HepG2 (cell line): ENCODE data around the gene OCSTAMP. TPM values are rescaled to one million over a fixed set of nuclear protein-coding genes. Genes with fewer than 3 reads are reported as not detected.

ENCODE experiments used
- FOSL2 ChIP-seq: sonication (generic); formaldehyde crosslinking; IDR thresholded peaks from 2 replicates; pipeline ENCODE4 v1.4.0; 2020; ENCODE audit warnings: missing genetic modification reagents
- HNRNPUL1 ChIP-seq: fragments of 200-400 bp; formaldehyde crosslinking; IDR thresholded peaks from 2 replicates; pipeline ENCODE4 v1.6.1; 2017; ENCODE audit warnings: low read depth, mild to moderate bottlenecking, low read length, moderate library complexity
- IRF1 ChIP-seq: sonication (generic); formaldehyde crosslinking; IDR thresholded peaks from 2 replicates; pipeline ENCODE4 v1.4.0; 2020; ENCODE audit warnings: low read depth, mild to moderate bottlenecking, missing genetic modification reagents
- KLF6 ChIP-seq: IDR thresholded peaks from 2 replicates; pipeline ENCODE4 v1.8.0; 2016; ENCODE audit warnings: missing biosample characterization, missing genetic modification reagents
- MTA1 ChIP-seq: sonication (generic); formaldehyde crosslinking; IDR thresholded peaks from 2 replicates; pipeline ENCODE4 v1.4.0; 2020; ENCODE audit warnings: missing genetic modification reagents, mild to moderate bottlenecking, borderline replicate concordance
- NFE2L2 ChIP-seq: fragments of 150-350 bp; IDR thresholded peaks from 2 replicates; pipeline ENCODE4 v1.6.1; 2014; ENCODE audit warnings: low read length
- PLRG1 ChIP-seq: fragments of 450-650 bp; conservative IDR thresholded peaks from 2 replicates; pipeline ENCODE4 v1.6.1; 2016
- PRDM15 ChIP-seq: sonication (generic); formaldehyde crosslinking; IDR thresholded peaks from 2 replicates; pipeline ENCODE4 v1.4.0; 2020; ENCODE audit warnings: missing genetic modification reagents
- RFXAP ChIP-seq: sonication (generic); formaldehyde crosslinking; IDR thresholded peaks from 2 replicates; pipeline ENCODE4 v1.4.0; 2020; ENCODE audit warnings: missing genetic modification reagents, borderline replicate concordance
- SKIL ChIP-seq: sonication (generic); formaldehyde crosslinking; IDR thresholded peaks from 2 replicates; pipeline ENCODE4 v1.8.0; 2022; ENCODE audit warnings: missing genetic modification reagents, mild to moderate bottlenecking, moderate library complexity, borderline replicate concordance
- SMARCC2 ChIP-seq: fragments of 450-650 bp; IDR thresholded peaks from 2 replicates; pipeline ENCODE4 v1.6.1; 2017; ENCODE audit warnings: antibody characterized with exemption, mild to moderate bottlenecking
- SOX5 ChIP-seq: IDR thresholded peaks from 2 replicates; pipeline ENCODE4 v1.6.1; 2016; ENCODE audit warnings: borderline replicate concordance
- TCF7 ChIP-seq: sonication (generic); IDR thresholded peaks from 2 replicates; pipeline ENCODE4 v1.6.1; 2016; ENCODE audit warnings: antibody characterized with exemption, low read depth
- THAP11 ChIP-seq: IDR thresholded peaks from 2 replicates; pipeline ENCODE4 v1.6.1; 2016; ENCODE audit warnings: missing biosample characterization, missing genetic modification reagents
- XBP1 ChIP-seq: sonication (generic); formaldehyde crosslinking; IDR thresholded peaks from 2 replicates; pipeline ENCODE4 v1.5.0; 2020; ENCODE audit warnings: missing genetic modification reagents
- ZBTB1 ChIP-seq: sonication (generic); formaldehyde crosslinking; IDR thresholded peaks from 2 replicates; pipeline ENCODE4 v1.4.0; 2020; ENCODE audit warnings: missing genetic modification reagents, borderline replicate concordance
- ZBTB38 ChIP-seq: sonication (generic); formaldehyde crosslinking; IDR thresholded peaks from 2 replicates; pipeline ENCODE4 v1.5.1; 2020; ENCODE audit warnings: mild to moderate bottlenecking, missing genetic modification reagents
- ZBTB42 ChIP-seq: sonication (generic); formaldehyde crosslinking; IDR thresholded peaks from 2 replicates; pipeline ENCODE4 v1.5.0; 2020; ENCODE audit warnings: mild to moderate bottlenecking, missing genetic modification reagents
- ZNF337 ChIP-seq: sonication (generic); formaldehyde crosslinking; IDR thresholded peaks from 2 replicates; pipeline ENCODE4 v1.5.1; 2020; ENCODE audit warnings: missing genetic modification reagents, low read depth, mild to moderate bottlenecking, borderline replicate concordance
- ZNF550 ChIP-seq: sonication (generic); formaldehyde crosslinking; IDR thresholded peaks from 2 replicates; pipeline ENCODE4 v1.4.0; 2020; ENCODE audit warnings: mild to moderate bottlenecking, missing genetic modification reagents, borderline replicate concordance
- ZNF710 ChIP-seq: sonication (generic); formaldehyde crosslinking; IDR thresholded peaks from 2 replicates; pipeline ENCODE4 v1.5.0; 2020; ENCODE audit warnings: mild to moderate bottlenecking, missing genetic modification reagents, borderline replicate concordance
- ZSCAN12 ChIP-seq: sonication (generic); formaldehyde crosslinking; IDR thresholded peaks from 2 replicates; pipeline ENCODE4 v1.9.0; 2021; ENCODE audit warnings: mild to moderate bottlenecking, missing genetic modification reagents
- polyA plus RNA-seq, 8 experiments: library from polyadenylated mRNA; depleted of rRNA in 3 of 8; stranded (reverse) in 7 of 8; unstranded in 1 of 8; fragments of >200 nt; fragmentation: Illumina TruSeq in 4 of 8; extraction: Trizol in 4 of 8; gene quantifications; 2 replicates each; pipeline versions ENCODE4 v1.2.1 to v1.2.3, GENCODE V29; 2011 to 2016; ENCODE audit warnings: low read depth in 4 of 8, missing spikeins in 1 of 8, mixed read lengths in 1 of 8; ENCODE audit not compliant: insufficient read depth in 1 of 8
- total RNA-seq, 5 experiments: library from RNA; depleted of rRNA; stranded (reverse); fragments of >200 nt; fragmentation: Illumina TruSeq; extraction: Trizol; gene quantifications; 2 replicates each; pipeline ENCODE4 v1.2.3, GENCODE V29; 2016; ENCODE audit warnings: low read depth in 1 of 5

Gene OCSTAMP
- total and polyA plus RNA-seq, 2 of the 13 experiments (the other 11 are each of a cell fraction or from before 2014, with no cell fraction given) = not detected

GRCh38 chr20:46520976-46521579 lies 29.4 kb downstream of the OCSTAMP start (continued):
- TF ChIP-seq ZBTB42 = no peak
- TF ChIP-seq PRDM15 (CRISPR knock-in tag) = no peak
- no peak for TF ChIP-seq IRF1 (CRISPR knock-in tag)
- TF ChIP-seq TCF7 = no peak
- TF ChIP-seq NFE2L2 = no peak
- no peak for TF ChIP-seq XBP1 (CRISPR knock-in tag)
- no peak for TF ChIP-seq SKIL (CRISPR knock-in tag)
- 0 out of 2 replicates have a peak, but pooled peaks have one; percentile 50 for TF ChIP-seq FOSL2
- TF ChIP-seq RFXAP = no peak; the same call in 1 of the 2 replicates
- no peak for TF ChIP-seq PLRG1
- TF ChIP-seq KLF6 = peak; percentile 45; the same call in 1 of the 2 replicates
- peak; percentile 28; the same call in 1 of the 2 replicates for TF ChIP-seq ZNF710
- TF ChIP-seq ZNF337 = no peak
- no peak for TF ChIP-seq ZSCAN12
- TF ChIP-seq ZBTB1 (CRISPR knock-in tag) = no peak
- no peak for TF ChIP-seq MTA1 (CRISPR knock-in tag)
- TF ChIP-seq SMARCC2 = no peak
- TF ChIP-seq SOX5 (CRISPR knock-in tag) = peak; percentile 59; the same call in 1 of the 2 replicates
- peak; percentile 47; the same call in 1 of the 2 replicates for TF ChIP-seq THAP11
- no peak for TF ChIP-seq HNRNPUL1
- no peak for TF ChIP-seq ZNF550 (CRISPR knock-in tag)
- no peak for TF ChIP-seq ZBTB38 (CRISPR knock-in tag)
